Lower leg skin (tissue), 4 donors: ENCODE results near the gene PFKFB2. TPM values are rescaled to one million over a fixed set of nuclear protein-coding genes. Genes with fewer than 3 reads are reported as not detected.

ENCODE experiments used
- DNase-seq, 2 donors: peaks; one replicate each; pipeline ENCODE4 v3.0.0-alpha.2; 2019; ENCODE audit warnings: low spot score in 2 of 2
- H3K4me3 ChIP-seq: fragments of 200-600 bp; sonication (generic); 2 replicates; pipeline ENCODE4 v1.5.1; 2017; ENCODE audit warnings: mild to moderate bottlenecking, low read depth; ENCODE audit not compliant: poor library complexity, severe bottlenecking
- CTCF ChIP-seq, 3 donors: fragments of 450-650 bp; IDR thresholded peaks; one replicate each; pipeline ENCODE4 v1.5.1; 2016; ENCODE audit warnings: antibody characterized with exemption in 3 of 3, mild to moderate bottlenecking in 3 of 3, moderate library complexity in 2 of 3
- POLR2A ChIP-seq, 2 donors: fragments of 450-650 bp; IDR thresholded peaks; one replicate each; pipeline ENCODE4 v1.6.1; 2016 to 2017; ENCODE audit warnings: antibody characterized with exemption in 2 of 2, mild to moderate bottlenecking in 1 of 2, moderate library complexity in 1 of 2
- WGBS, 2 donors: methylation state at CpG; one replicate each; pipeline ENCODE4 v1.1.5; 2018; 5-methylcytosine and 5-hydroxymethylcytosine counted together
- intact Hi-C: fragments of 100-400 bp; cut with DNase I; formaldehyde crosslinking; loops from one replicate; pipeline ENCODE4 v1.15.0; 2023; ENCODE audit warnings: low total_unique reads
- total RNA-seq, 4 donors: library from RNA; depleted of rRNA; stranded (reverse); fragments of >200 nt; gene quantifications; one replicate each; pipeline ENCODE4 v1.1.0, GENCODE V29; 2016

The PFKFB2 gene
- total RNA-seq, 4 donors from 2014 or later, result 12.6 to 22.6 (median 16.8) TPM

- no peak for DNase-seq
- H3K4me3 ChIP-seq, result no peak overlapping the region
- WGBS, 2 donors, result 89 to 94% methylated on average over 10 of the region's 10 CpGs
- intact Hi-C loops, result no loop called here
- TF ChIP-seq CTCF (IDR thresholded peaks at IDR 0.05) (no peak), POLR2A (IDR thresholded peaks at IDR 0.05) (no peak)
Measured at GRCh38 chr1:207009182-207009850, 43.8 kb upstream of the PFKFB2 start.

GRCh38 chr1:207009945-207010344, 43.1 kb upstream of the PFKFB2 start:
- H3K4me3 ChIP-seq, result no peak overlapping the region
- WGBS, 2 donors, result 77 to 90% methylated on average over 7 of the region's 7 CpGs
- TF ChIP-seq CTCF (IDR thresholded peaks at IDR 0.05) (no peak), POLR2A (IDR thresholded peaks at IDR 0.05) (no peak)
- no peak for DNase-seq
- intact Hi-C loops, result no loop called here

GRCh38 chr1:207010726-207011125, 42.3 kb upstream of the PFKFB2 start:
- TF ChIP-seq CTCF (IDR thresholded peaks at IDR 0.05) (no peak), POLR2A (IDR thresholded peaks at IDR 0.05) (no peak)
- H3K4me3 ChIP-seq, result no peak overlapping the region
- no peak for DNase-seq
- intact Hi-C loops, result no loop called here
- WGBS, 2 donors, result 86 to 96% methylated on average over 2 of the region's 2 CpGs

- H3K4me3 ChIP-seq, result no peak overlapping the region
- 91 to 95% methylated on average over 6 of the region's 6 CpGs for WGBS, 2 donors
- TF ChIP-seq POLR2A (IDR thresholded peaks at IDR 0.05) (no peak), CTCF (IDR thresholded peaks at IDR 0.05) (no peak)
- intact Hi-C loops, result no loop called here
- no peak for DNase-seq
Measured at GRCh38 chr1:207013321-207014085, 39.6 kb upstream of the PFKFB2 start.

GRCh38 chr1:207014728-207015127, 38.3 kb upstream of the PFKFB2 start:
- H3K4me3 ChIP-seq, result no peak overlapping the region
- intact Hi-C loops, result no loop called here
- 88 to 91% methylated on average over 3 of the region's 3 CpGs for WGBS, 2 donors
- TF ChIP-seq POLR2A (IDR thresholded peaks at IDR 0.05), result no peak
- no peak for TF ChIP-seq CTCF (IDR thresholded peaks at IDR 0.05)
- DNase-seq, result no peak
